ENCODE data around the gene NLGN1.

NLGN1 gene

DNA sequence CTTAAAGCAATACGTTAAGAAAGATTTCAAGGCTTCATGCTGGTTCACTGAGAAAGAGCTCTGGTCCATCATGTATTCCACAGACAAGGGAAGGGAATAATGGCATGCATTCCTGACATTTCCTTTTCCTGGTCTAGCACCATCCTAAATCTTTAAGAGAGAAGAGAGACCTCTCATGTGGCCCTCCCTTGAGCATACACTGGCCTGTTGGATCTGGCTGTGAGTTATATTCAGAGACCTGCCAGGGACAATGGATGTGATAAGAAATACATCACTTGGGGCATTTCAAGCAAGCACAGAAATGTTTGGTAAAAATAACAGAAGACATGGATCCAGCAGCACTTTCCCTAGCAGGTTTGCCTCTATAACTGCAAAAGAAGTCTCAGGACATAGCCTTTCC lies 507.8 kb downstream of the NLGN1 start:
- no peak for DNase-seq (ENCODE audit: low read depth in 2 of 2)

- no peak for DNase-seq (ENCODE audit: low read depth in 2 of 2)
Observed at GRCh38 chr3:173911446-173911845, 513.9 kb downstream of the NLGN1 start.

- DNase-seq (ENCODE audit: low read depth in 2 of 2): no peak
Observed at GRCh38 chr3:173912126-173912525, 514.6 kb downstream of the NLGN1 start.

DNA sequence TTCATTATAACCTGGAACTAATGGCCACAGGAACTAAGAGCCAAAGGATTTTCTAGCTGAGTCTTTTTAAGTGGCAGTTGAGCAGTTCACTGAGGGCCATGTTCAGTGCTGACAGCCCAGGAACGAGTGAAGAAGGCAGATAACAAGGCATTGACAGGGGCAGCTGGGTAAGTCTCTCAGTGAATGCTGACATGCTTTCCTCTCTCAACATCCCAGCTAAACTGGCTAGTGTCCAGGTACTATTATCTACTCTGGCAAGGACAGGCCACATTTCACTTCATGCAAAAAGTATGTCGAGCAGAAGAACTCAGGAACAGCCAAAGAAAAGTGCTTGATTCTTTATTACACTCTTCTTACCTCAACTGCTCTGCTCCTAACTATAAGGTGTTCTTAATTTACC lies 515.9 kb downstream of the NLGN1 start:
- DNase-seq (ENCODE audit: low read depth in 2 of 2): no peak

DNA sequence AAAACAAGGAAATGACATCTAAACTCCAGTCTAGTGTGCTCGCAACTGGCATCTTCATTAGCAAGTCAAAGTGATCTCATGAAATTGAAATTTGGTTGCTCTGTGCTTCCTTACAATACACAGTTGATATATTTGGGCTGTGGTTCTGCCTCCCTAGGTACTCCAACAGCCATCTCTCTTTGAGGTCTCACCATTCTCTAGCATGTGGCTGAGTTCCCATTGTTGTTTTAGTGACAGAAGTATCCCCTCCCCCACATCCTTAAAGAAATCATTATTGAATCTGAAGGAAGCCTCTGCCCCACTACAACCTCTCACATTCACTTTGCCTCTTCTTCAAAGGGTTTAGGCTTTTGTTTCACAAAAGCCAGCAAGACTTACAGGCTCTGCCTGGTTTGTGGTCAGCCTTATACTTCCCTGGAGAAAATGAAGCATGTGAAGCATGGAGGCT lies 516.5 kb downstream of the NLGN1 start:
- no peak for DNase-seq (ENCODE audit: low read depth in 2 of 2)

- DNase-seq (ENCODE audit: low read depth in 2 of 2): no peak
Observed at GRCh38 chr3:173916799-173917198, 519.3 kb downstream of the NLGN1 start.

- DNase-seq (ENCODE audit: low read depth in 2 of 2): no peak
Observed at GRCh38 chr3:173920386-173920785, 522.8 kb downstream of the NLGN1 start.

DNA sequence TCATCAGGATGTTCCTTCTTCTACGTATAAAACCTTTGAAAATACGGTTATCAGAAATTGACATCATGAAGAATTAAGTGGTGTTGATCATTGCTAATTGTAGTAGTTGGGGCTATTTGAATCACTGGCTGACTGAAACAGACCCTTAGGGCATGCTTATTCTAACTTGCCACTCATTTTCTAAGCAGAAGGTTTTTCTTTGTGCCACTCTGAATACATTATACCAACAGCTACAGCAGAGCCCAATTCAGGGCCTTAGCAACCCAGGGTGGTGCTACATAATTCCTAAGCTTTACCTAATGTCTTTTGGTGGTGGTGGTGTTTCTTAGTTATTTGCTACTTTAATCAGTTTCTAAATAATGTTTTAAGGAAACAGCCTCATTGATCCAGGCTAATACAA lies 524.2 kb downstream of the NLGN1 start:
- no peak for DNase-seq (ENCODE audit: low read depth in 2 of 2)

DNA sequence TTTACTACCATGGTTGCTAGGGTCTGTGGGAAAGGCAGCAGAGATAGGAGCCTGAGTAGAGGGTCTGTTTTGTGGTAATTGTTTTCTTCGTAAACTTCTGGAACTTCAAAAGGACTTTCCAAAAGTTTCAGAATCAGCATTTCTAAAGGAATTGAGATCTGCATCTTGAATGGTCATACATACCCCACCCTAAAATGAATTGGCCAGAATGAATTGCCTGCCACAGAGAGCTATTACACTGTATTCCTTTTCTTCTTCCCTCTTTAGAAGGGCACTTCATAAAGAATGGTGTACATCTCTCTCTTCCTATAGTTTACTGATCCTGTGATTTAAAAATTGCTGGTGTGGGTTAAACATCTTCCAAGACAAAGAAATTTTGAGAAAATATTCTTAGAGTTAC lies 525.7 kb downstream of the NLGN1 start:
- DNase-seq (ENCODE audit: low read depth in 2 of 2): no peak

DNA sequence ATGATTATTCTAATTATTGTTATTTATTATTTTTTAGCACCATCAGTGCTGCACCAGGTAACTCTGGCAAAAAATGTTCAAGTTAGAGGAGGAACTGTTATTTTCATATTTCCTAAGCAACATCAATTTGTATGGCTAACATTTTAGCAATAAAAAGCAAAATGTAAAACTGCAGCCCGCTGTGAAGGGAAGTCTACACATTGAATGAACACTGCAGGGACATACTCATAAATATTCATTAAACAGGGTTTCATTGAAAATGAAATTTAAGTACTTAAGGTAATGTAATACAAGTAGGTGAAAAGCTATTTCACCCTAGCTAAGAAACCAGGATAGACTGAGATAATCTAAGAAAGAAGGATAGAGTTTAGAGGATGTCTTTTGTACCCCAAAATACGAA lies 532.7 kb downstream of the NLGN1 start:
- DNase-seq (ENCODE audit: low read depth in 2 of 2): no peak

DNA sequence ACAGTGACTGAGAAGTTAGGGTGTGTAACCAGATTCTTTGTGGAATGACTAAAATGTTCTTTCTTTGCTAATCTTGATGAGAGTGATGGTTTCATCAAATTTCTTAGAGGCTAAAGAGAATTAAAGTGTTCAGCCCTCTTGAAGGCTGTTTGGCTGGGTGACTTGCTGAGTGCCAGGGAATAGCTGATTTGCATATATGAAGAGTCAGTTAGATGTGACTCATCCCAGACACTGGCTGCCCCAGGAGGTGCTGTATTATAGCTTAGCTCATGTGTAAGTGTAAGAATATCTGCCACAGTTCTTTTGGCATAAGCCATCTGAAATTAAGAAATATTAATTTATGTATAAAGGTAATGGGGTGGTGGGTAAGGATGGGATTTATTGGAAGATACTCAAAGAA lies 535.1 kb downstream of the NLGN1 start:
- no peak for DNase-seq (ENCODE audit: low read depth in 2 of 2)

DNA sequence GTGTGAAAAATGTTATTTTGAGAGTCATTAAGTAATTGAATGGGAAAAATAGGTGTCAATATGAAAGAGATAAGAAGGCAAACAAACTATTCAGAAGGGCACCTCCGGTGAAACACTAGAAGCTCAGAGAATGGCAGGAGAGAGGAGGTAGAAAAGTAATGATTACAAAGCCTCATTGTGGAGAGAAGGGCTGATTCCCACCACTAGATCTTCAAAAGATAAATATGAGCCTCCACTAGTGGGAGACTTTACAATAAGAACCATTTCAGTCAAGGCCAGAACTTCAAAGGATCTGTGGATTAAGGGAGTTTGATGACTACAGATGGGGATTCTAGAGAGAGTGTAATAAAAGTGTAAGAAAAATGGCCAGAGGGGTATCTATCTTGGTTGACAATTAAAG lies 535.6 kb downstream of the NLGN1 start:
- no peak for DNase-seq (ENCODE audit: low read depth in 2 of 2)

GRCh38 chr3:173936316-173936715 lies 538.8 kb downstream of the NLGN1 start:
- DNase-seq (ENCODE audit: low read depth in 2 of 2): no peak

DNA sequence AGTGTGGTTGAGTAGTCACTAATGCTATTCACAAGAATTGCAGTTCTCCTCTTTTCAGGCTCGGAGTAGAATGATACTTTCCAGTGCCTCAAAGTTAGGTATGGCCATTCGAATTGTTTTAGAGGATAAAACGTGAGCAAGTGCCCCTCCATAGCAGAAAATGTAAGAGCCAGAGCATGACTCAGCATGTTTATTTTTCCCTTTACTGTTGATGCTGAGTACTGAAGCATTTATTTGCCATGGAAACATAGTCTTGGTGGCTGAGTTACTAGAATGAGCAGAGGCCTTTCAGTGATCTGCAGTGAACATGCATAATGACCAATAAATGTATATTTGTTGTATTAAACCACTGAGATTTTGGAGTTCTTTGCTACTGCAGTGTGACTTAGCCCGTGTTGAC lies 540.6 kb downstream of the NLGN1 start:
- DNase-seq (ENCODE audit: low read depth in 2 of 2): no peak

DNA sequence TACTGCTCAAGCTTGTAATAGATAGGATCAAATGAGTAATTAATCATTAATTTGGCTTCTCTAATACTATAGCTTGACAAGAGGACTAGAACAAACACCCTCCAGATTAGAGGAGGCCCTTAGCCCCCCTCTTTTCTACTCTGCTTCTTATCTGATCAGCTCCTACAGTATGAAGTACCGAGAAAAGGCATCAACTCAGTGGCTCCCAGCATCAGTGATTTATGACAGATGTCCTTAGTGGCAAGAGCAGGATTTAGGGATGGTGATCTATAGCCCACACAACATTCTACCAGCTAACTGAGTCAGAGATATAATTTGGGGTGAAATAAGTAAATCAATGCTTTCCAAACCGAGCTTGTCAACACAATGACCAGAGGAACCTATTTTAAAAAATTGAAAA lies 541.1 kb downstream of the NLGN1 start:
- no peak for DNase-seq (ENCODE audit: low read depth in 2 of 2)

DNA sequence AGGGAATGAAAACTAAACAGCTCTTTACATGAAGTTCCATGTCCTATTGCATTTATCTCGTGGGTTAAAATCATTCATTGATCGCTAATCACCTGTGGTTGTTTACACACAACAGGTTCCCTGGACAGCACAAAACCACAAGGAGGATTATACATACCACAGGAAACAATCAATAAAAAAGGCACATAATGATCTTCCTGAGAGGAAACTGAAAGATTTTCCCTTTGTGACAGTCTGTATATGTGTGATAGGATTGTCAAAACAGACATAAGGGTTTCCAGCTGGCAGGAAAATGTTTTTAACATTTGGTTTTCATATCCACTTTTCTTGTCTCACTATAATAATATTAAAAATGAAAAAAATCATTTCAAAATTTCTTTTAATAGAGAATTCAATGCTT lies 541.8 kb downstream of the NLGN1 start:
- no peak for DNase-seq (ENCODE audit: low read depth in 2 of 2)

GRCh38 chr3:173943264-173943663 lies 545.7 kb downstream of the NLGN1 start:
- DNase-seq (ENCODE audit: low read depth in 2 of 2): no peak

DNA sequence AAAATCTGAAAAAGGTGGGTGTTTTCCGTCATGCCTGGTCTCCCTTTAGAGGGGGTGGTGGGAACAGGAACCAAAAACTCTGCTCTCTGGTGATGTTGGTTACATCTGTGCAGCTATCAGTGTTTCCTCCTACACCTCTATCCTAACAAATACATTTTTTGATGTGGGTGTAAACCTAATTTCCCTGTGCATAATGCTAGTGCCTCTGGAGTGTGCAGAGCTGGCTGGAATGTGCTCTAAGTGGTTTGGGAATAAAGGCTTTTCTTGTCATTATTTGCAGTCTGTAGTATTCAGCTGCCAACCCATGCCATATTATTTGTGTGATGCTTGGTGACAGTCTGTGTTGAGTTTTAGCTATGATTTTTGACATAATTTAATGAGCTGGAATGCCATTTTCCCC lies 547.6 kb downstream of the NLGN1 start:
- DNase-seq (ENCODE audit: low read depth in 2 of 2): no peak

DNA sequence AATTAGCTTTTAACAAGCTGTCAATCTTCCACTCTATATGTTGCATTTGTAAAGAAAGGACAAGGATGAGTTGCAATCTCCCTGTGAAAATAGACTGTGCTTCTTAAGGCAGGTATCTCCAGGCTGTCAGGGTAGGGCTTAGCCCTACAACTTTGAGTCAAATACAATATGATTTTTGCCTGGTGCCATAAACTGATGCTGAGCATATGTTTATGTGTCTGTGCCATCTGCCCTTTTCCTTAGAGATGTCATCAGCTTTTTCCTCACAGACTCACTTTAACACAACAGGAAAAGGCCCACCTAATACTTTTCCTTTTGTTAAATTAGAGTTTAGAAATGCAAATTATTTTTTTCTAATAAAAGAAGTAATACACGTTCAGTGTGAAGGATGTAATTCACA lies 548.3 kb downstream of the NLGN1 start:
- no peak for DNase-seq (ENCODE audit: low read depth in 2 of 2)

GRCh38 chr3:173954647-173955046 lies 557.1 kb downstream of the NLGN1 start:
- DNase-seq (ENCODE audit: low read depth in 2 of 2): no peak

- no peak for DNase-seq (ENCODE audit: low read depth in 2 of 2)
Observed at GRCh38 chr3:173957646-173958045, 560.1 kb downstream of the NLGN1 start.

GRCh38 chr3:173958805-173959204 lies 561.3 kb downstream of the NLGN1 start:
- DNase-seq (ENCODE audit: low read depth in 2 of 2): no peak

GRCh38 chr3:173970281-173970680 lies 572.7 kb downstream of the NLGN1 start:
- DNase-seq (ENCODE audit: low read depth in 2 of 2): no peak

- no peak for DNase-seq (ENCODE audit: low read depth in 2 of 2)
Observed at GRCh38 chr3:173976281-173976680, 578.7 kb downstream of the NLGN1 start.

GRCh38 chr3:173977747-173978146 lies 580.2 kb downstream of the NLGN1 start:
- no peak for DNase-seq (ENCODE audit: low read depth in 2 of 2)
